ENCODE measurements around the gene IFNG. TPM values are rescaled to one million over a fixed set of nuclear protein-coding genes. Genes with fewer than 3 reads are reported as not detected.

Gene IFNG
- total RNA-seq, 1 experiment from 2014 or later, result 0.44 TPM

DNA sequence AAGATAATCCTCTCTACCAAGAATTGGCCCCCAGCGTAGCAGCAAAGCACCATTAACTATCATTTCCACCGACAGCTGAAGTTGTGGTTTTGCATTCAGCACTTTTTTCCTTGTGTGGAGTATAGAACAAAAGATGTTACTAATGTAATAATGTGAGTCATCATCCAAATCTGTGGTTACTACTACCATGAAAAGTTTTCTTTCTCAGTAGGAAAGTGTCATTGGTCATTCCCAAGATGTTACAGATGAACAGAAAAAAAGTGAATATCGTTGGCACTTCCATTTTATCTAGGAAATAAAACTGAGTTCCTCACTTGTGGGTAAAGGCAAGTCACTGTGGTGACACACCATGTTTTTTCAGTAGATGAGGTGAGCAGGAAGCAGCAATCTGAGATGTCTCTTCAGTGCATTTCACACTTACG is 30.3 kb upstream of the IFNG start:
- Histone ChIP-seq H4K20me1 (ENCODE audit: insufficient read depth) (no peaks in the 10 kb centered on the region), H3K36me3 (ENCODE audit: control insufficient read depth in 1 of 2, insufficient read depth in 2 of 2, low read length in 2 of 2) (no peaks in the 10 kb centered on the region), H3K9me3 (ENCODE audit: control insufficient read depth in 1 of 2, insufficient read depth in 1 of 2, low read depth in 1 of 2, low read length in 2 of 2) (no peaks in the 10 kb centered on the region), H3K4me1 (ENCODE audit: control insufficient read depth in 1 of 2, insufficient read depth in 2 of 2, low read length in 2 of 2) (peaks cover 0 to 5% of the 10 kb centered on the region in 2 experiments; a peak in 2 of 4 replicates), H3K79me2 (ENCODE audit: insufficient read depth, low read length) (no peaks in the 10 kb centered on the region), H3K4me3 (replicated peaks in 1 of 2; ENCODE audit: low read depth in 1 of 2, low read length in 2 of 2) (no peak overlapping the region), H3K4me2 (ENCODE audit: low read length) (peak overlapping the region; percentile 30; the same call in 1 of the 2 replicates), H3K9me2 (ENCODE audit: insufficient read depth) (no peaks in the 10 kb centered on the region), H3K27me3 (ENCODE audit: insufficient read depth, low read length) (no peaks in the 10 kb centered on the region), H3K27ac (ENCODE audit: low read depth, low read length) (no peak overlapping the region), H2AFZ (ENCODE audit: low read depth, low read length, poor library complexity, severe bottlenecking) (peak overlapping the region; percentile 18), H3K9ac (ENCODE audit: low read length) (no peak overlapping the region)
- no peak for TF ChIP-seq ZFX (IDR thresholded peaks at IDR 0.05)
- TF ChIP-seq, protein P1, sequence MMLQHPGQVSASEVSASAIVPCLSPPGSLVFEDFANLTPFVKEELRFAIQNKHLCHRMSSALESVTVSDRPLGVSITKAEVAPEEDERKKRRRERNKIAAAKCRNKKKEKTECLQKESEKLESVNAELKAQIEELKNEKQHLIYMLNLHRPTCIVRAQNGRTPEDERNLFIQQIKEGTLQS (IDR thresholded peaks at IDR 0.05), result no peak
- TF ChIP-seq YY1 (IDR thresholded peaks at IDR 0.05; ENCODE audit: extremely low read depth, insufficient replicate concordance, low read depth, low read length), result no peak
- TF ChIP-seq EZH2 (IDR thresholded peaks at IDR 0.05), result no peak
- TF ChIP-seq RAD21 (IDR thresholded peaks at IDR 0.05; ENCODE audit: low read depth), result no peak
- TF ChIP-seq EGR1 (IDR thresholded peaks at IDR 0.05; ENCODE audit: low read depth), result no peak
- TF ChIP-seq POLR2A (IDR thresholded peaks at IDR 0.05; ENCODE audit: borderline replicate concordance, extremely low read depth, insufficient read depth, insufficient read length), result no peak
- no peak for TF ChIP-seq JUND (IDR thresholded peaks at IDR 0.05)
- TF ChIP-seq, protein P2, sequence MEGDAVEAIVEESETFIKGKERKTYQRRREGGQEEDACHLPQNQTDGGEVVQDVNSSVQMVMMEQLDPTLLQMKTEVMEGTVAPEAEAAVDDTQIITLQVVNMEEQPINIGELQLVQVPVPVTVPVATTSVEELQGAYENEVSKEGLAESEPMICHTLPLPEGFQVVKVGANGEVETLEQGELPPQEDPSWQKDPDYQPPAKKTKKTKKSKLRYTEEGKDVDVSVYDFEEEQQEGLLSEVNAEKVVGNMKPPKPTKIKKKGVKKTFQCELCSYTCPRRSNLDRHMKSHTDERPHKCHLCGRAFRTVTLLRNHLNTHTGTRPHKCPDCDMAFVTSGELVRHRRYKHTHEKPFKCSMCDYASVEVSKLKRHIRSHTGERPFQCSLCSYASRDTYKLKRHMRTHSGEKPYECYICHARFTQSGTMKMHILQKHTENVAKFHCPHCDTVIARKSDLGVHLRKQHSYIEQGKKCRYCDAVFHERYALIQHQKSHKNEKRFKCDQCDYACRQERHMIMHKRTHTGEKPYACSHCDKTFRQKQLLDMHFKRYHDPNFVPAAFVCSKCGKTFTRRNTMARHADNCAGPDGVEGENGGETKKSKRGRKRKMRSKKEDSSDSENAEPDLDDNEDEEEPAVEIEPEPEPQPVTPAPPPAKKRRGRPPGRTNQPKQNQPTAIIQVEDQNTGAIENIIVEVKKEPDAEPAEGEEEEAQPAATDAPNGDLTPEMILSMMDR (IDR thresholded peaks at IDR 0.05 in 2 of 3, conservative IDR thresholded peaks at IDR 0.05 in 1 of 3; ENCODE audit: borderline replicate concordance in 1 of 3, insufficient read depth in 1 of 3, low read depth in 2 of 3, low read length in 2 of 3), result no peak
- TF ChIP-seq CEBPB (IDR thresholded peaks at IDR 0.05; ENCODE audit: low read depth), result no peak
- no peak for TF ChIP-seq CBX3 (IDR thresholded peaks at IDR 0.05; ENCODE audit: low read depth)
- intact Hi-C loops (cut with micrococcal nuclease), result no loop called here
- ChIA-PET RAD21 (ENCODE audit: low non-redundant PET in 1 of 2, low total read pairs in 2 of 2, uncharacterized antibody in 2 of 2, unreplicated experiment in 2 of 2) (no interaction called here), CTCF (no interaction called here), POLR2A (no interaction called here)
- peak; percentile 13 for DNase-seq (ENCODE audit: low read depth, low spot score)
- no TSS peak for BruUV-seq (replicated peaks)
- peak; percentile 32 for ATAC-seq
